Measurements from ENCODE around the gene CBLC. TPM values are rescaled to one million over a fixed set of nuclear protein-coding genes. Genes with fewer than 3 reads are reported as not detected.

Gene CBLC
- total RNA-seq, 1 experiment from 2014 or later = 53.6 TPM

- Histone ChIP-seq H3K4me2 (no peak overlapping the region), H4K20me1 (ENCODE audit: insufficient read depth) (no peaks in the 10 kb centered on the region; the same call in 1 of the 2 replicates), H3K9me2 (ENCODE audit: insufficient read depth) (no peaks in the 10 kb centered on the region), H2AFZ (no peak overlapping the region), H3K27ac (no peak overlapping the region), H3K9me3 (ENCODE audit: insufficient read depth, low read depth) (no peaks in the 10 kb centered on the region), H3K27me3 (ENCODE audit: insufficient read depth, low read depth) (no peaks in the 10 kb centered on the region; the same call in 1 of the 2 replicates), H3K4me3 (no peak overlapping the region), H3F3A (ENCODE audit: insufficient read depth, low read depth) (peaks cover 14% of the 10 kb centered on the region; the same call in 1 of the 2 replicates), H3K4me1 (replicated peaks; ENCODE audit: insufficient read depth) (no peaks in the 10 kb centered on the region), H3K36me3 (ENCODE audit: low read depth) (no peaks in the 10 kb centered on the region), H3K79me2 (ENCODE audit: low read depth) (no peaks in the 10 kb centered on the region)
- POLR2A ChIA-PET (ENCODE audit: unreplicated experiment) = interaction anchor here (0.6 kb wide), 2 partner anchors 19 to 77 kb away, joined by 3 to 8 read pairs; no protein-coding TSS in a partner anchor
- CTCF ChIA-PET = interaction anchor here (0.6 kb wide), 1 partner anchor 9 kb away, joined by 3 read pairs; no protein-coding TSS in a partner anchor
- TF ChIP-seq EZH2 (IDR thresholded peaks at IDR 0.05; ENCODE audit: low read depth) (no peak), CTCF (conservative IDR thresholded peaks at IDR 0.05) (no peak)
- no peak for DNase-seq
- intact Hi-C loops (cut with micrococcal nuclease; ENCODE audit: unreplicated experiment) = no loop called here
- BruUV-seq (replicated peaks) = no TSS peak
These were observed 44.5 kb downstream of the CBLC start for GRCh38 chr19:44822177-44822576.

- intact Hi-C loops (cut with micrococcal nuclease; ENCODE audit: unreplicated experiment) = no loop called here
- Histone ChIP-seq H3F3A (ENCODE audit: insufficient read depth, low read depth) (peaks cover 14% of the 10 kb centered on the region; the same call in 1 of the 2 replicates), H3K27ac (no peak overlapping the region), H3K27me3 (ENCODE audit: insufficient read depth, low read depth) (no peaks in the 10 kb centered on the region; the same call in 1 of the 2 replicates), H3K36me3 (ENCODE audit: low read depth) (no peaks in the 10 kb centered on the region), H3K4me3 (no peak overlapping the region), H4K20me1 (ENCODE audit: insufficient read depth) (no peaks in the 10 kb centered on the region), H3K4me1 (replicated peaks; ENCODE audit: insufficient read depth) (no peaks in the 10 kb centered on the region), H3K79me2 (ENCODE audit: low read depth) (no peaks in the 10 kb centered on the region), H3K9me3 (ENCODE audit: insufficient read depth, low read depth) (no peaks in the 10 kb centered on the region), H3K4me2 (no peak overlapping the region), H3K9me2 (ENCODE audit: insufficient read depth) (no peaks in the 10 kb centered on the region), H2AFZ (no peak overlapping the region)
- TF ChIP-seq EZH2 (IDR thresholded peaks at IDR 0.05; ENCODE audit: low read depth) (no peak), CTCF (conservative IDR thresholded peaks at IDR 0.05) (no peak)
- no TSS peak for BruUV-seq (replicated peaks)
- ChIA-PET POLR2A (ENCODE audit: unreplicated experiment) (no interaction called here), CTCF (no interaction called here)
- DNase-seq = no peak
These were observed 45.1 kb downstream of the CBLC start for GRCh38 chr19:44822670-44823372.

GRCh38 chr19:44823373-44823698 lies 45.6 kb downstream of the CBLC start:
- intact Hi-C loops (cut with micrococcal nuclease; ENCODE audit: unreplicated experiment) = no loop called here
- Histone ChIP-seq H3K4me3 (no peak overlapping the region), H3K9me2 (ENCODE audit: insufficient read depth) (no peaks in the 10 kb centered on the region), H3K36me3 (ENCODE audit: low read depth) (no peaks in the 10 kb centered on the region), H3F3A (ENCODE audit: insufficient read depth, low read depth) (peaks cover 14% of the 10 kb centered on the region; the same call in 1 of the 2 replicates), H2AFZ (no peak overlapping the region), H3K79me2 (ENCODE audit: low read depth) (no peaks in the 10 kb centered on the region), H3K9me3 (ENCODE audit: insufficient read depth, low read depth) (no peaks in the 10 kb centered on the region), H3K27ac (no peak overlapping the region), H3K4me2 (no peak overlapping the region), H3K27me3 (ENCODE audit: insufficient read depth, low read depth) (no peaks in the 10 kb centered on the region; the same call in 1 of the 2 replicates), H4K20me1 (ENCODE audit: insufficient read depth) (no peaks in the 10 kb centered on the region), H3K4me1 (replicated peaks; ENCODE audit: insufficient read depth) (no peaks in the 10 kb centered on the region)
- TF ChIP-seq CTCF (conservative IDR thresholded peaks at IDR 0.05) = no peak
- TF ChIP-seq EZH2 (IDR thresholded peaks at IDR 0.05; ENCODE audit: low read depth) = no peak
- ChIA-PET POLR2A (ENCODE audit: unreplicated experiment) (interaction anchor here (0.7 kb wide), 1 partner anchor 47 kb away, joined by 3 read pairs; no protein-coding TSS in a partner anchor), CTCF (no interaction called here)
- BruUV-seq (replicated peaks) = no TSS peak
- no peak for DNase-seq

Data from PC-9 (cell line).